Coronary artery (tissue), 2 donors: ENCODE measurements around the gene YAP1.

Experiments
- DNase-seq: peaks from one replicate; pipeline ENCODE4 v3.0.0-alpha.2; 2017; ENCODE audit warnings: low spot score
- H3K27ac ChIP-seq, 2 donors: fragments of 200-600 bp; sonication (generic); one replicate each; pipeline ENCODE4 v1.5.1; 2016 to 2019
- H3K4me3 ChIP-seq: fragments of 200-600 bp; sonication (generic); 2 replicates; pipeline ENCODE4 v1.5.1; 2016; ENCODE audit warnings: mild to moderate bottlenecking, moderate library complexity
- CTCF ChIP-seq: fragments of 200-600 bp; sonication (generic); IDR thresholded peaks from one replicate; pipeline ENCODE4 v1.5.1; 2019; ENCODE audit warnings: antibody characterized with exemption

YAP1 gene

DNA sequence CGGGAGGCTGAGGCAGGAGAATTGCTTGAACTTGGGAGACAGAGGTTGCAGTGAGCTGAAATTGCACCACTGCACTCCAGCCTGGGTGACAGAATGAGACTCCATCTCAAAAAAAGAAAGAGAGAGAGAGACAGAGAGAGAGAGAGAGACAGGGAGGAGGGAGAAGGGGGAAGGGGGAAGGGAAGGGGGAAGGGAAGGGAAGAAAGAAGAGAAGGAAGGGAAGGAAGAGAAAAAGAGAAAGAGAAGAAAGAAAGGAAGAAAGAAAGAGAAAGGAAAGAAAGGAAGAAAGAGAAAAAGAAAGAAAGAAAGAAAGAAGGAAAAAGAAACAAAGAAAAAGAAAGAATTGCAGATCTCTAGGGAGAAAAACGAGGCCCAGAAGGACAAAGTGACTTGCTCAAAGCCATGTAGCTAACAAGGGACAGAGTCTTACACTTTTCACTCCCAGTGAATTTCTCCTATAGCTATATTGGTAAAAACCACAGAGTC is 133.2 kb downstream of the YAP1 start:
- no peak for TF ChIP-seq CTCF
- DNase-seq, result no peak
- no peak overlapping the region for H3K27ac ChIP-seq
- H3K4me3 ChIP-seq, result no peak overlapping the region

DNA sequence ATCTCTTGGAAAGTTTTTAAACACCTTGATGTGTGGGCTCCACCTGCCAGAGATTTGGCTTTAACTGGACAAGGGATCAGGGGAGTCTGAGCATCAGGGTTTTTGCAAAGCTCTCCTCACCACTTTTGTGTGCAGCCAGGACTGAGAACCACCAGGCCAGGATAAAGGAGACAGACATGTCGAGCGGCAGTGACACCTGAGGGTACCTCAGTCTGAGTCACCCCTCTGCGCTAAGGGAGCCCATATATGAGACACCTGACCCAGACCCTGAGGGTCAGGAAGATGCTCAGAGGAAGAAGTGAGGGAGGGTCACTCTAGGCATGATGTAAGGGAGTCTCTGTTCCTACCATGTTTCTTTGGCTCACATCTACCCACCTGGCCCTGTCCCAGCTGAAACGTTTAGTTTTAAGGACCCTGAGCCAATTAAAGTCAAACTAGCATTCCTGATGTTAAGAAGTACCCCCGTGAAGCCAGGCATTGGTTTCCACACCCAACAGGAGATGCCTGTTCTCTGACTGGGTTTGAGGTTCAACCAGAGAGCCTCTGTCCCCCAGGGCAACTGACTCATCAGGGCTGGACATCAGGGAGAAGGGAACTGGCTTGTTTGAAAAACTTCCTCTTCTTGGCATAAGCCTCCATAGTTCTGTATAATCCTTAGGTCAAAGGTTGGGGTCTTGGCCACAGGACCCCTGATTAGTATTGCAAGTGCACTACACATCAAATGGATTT is 134.6 kb downstream of the YAP1 start:
- Histone ChIP-seq H3K27ac (no peak overlapping the region), H3K4me3 (no peak overlapping the region)
- DNase-seq, result no peak
- TF ChIP-seq CTCF, result no peak

DNA sequence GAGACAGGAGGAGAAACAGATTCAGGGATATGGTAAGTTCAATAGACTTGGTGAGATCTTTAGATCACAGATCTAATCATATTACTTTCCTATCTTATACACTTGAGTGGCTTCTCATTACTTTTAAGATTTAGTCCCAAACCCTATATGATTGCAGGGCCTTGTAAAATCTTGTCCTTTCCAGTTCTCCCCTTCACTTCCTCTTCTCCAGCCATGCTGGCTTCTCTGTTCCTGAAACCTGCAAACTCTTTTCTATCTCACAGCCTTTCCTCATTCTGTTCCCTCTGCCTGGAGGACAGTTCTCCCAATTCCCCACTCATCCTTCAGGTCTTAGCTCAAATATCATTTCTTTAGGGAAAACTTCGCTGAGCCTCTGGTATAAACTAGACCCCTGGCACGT is 141.2 kb downstream of the YAP1 start:
- H3K4me3 ChIP-seq, result no peak overlapping the region
- no peak overlapping the region for H3K27ac ChIP-seq
- TF ChIP-seq CTCF, result no peak
- DNase-seq, result no peak

DNA sequence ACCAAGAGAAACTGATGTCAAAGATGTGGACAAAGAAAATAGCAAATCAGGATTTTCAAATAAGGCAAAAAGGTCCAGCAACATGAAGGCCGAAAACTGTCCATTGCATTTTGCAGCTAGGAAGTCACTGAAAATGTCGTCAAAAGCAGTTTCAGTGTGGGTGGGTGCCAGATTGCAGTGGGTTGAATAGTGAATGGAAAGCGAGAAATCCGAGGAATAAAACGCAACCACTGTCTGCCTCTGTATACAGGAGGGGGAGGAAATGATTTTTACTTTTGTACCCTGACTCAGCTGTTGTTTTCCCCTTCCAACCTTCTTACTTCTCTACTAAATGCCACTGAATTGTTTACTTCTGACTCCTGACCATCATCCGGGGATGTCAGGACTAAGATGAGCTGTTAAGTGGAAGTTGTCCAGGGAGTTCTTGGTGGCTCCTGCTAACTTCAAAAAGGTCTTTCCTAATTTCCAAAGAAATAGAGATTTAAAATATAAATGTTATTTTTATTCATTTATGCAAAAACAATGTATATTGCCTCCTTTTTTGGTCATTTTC is 142.2 kb downstream of the YAP1 start:
- H3K27ac ChIP-seq, result no peak overlapping the region
- TF ChIP-seq CTCF, result no peak
- no peak for DNase-seq
- no peak overlapping the region for H3K4me3 ChIP-seq

GRCh38 chr11:102253020-102253715 is 142.9 kb downstream of the YAP1 start:
- TF ChIP-seq CTCF, result no peak
- no peak for DNase-seq
- Histone ChIP-seq H3K27ac (no peak overlapping the region), H3K4me3 (no peak overlapping the region)

DNA sequence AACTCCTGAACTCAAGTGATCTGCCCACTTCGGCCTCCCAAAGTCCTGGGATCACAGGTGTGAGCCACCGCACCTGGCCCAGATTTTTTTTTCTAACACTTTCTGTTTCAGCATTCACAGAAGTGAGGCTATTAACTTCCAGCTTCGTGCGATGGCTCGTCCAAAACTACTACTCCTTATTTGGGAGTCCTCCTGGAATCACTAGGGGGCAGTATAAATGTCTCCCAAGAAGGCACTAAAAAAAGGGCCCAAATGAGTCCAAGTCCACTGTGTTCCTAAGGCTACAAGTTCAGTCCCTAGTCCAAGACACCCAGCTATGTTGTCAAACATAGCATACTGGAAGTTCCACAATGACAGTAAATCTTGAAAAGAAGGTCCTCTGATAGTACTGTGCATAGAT is 143.8 kb downstream of the YAP1 start:
- DNase-seq, result no peak
- Histone ChIP-seq H3K27ac (no peak overlapping the region), H3K4me3 (no peak overlapping the region)
- TF ChIP-seq CTCF, result no peak
